GM13977 (cell line): ENCODE data around the gene RCOR2.

Source experiments
- DNase-seq: peaks from one replicate; pipeline ENCODE4 v3.0.0; 2012; ENCODE audit warnings: low spot score
- in situ Hi-C: fragments of 300-500 bp; cut with MboI; formaldehyde crosslinking; loops from one replicate; pipeline ENCODE4 v1.12.0; 2022; ENCODE audit warnings: low sequenced_read_pairs, low pct_unique_long_range_greater_than_20kb, mixed read lengths, inconsistent platforms; ENCODE audit not compliant: unreplicated experiment
- TF ChIP-seq, protein P1 (sequence below): IDR thresholded peaks from 2 replicates; pipeline ENCODE4 v1.5.1; 2012; ENCODE audit warnings: mild to moderate bottlenecking, control low read depth; ENCODE audit not compliant: insufficient read depth; ENCODE audit errors: extremely low read depth, missing control alignments

Gene RCOR2

DNA sequence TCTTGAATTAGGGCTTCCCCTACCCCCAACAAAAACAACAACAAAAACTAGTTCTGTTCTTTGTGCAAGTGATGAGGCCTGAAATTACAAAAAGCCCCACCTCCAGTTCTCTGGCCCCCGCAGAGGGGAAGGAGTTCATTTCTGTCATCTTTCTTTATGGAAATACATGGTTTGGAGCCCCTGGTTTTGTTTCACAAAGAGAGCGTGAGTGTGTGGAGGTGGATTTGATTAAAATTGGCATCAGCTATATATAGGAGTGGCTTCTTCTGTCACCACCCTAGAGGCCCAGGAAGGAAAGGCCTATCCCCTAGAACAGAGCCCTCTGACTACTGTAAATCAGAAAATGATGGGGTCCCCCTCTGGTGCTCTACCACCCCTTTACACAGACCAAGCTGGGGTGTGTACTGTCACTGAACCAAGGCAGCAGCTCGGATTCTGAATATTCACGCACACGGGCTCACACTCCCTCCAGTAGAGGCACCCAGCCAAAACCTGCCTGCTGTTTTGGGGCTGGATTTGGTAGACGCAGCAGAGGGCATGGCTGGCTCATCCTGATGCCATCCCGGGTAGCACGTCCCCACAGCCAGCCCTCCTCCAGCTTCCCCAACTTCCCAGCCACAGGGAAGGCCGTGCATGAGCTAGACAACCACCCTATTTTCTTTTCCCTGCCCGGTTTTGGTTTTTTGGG, 19.4 kb downstream of the RCOR2 start:
- no peak for DNase-seq
- in situ Hi-C loops = no loop called here
- TF ChIP-seq, protein P1, sequence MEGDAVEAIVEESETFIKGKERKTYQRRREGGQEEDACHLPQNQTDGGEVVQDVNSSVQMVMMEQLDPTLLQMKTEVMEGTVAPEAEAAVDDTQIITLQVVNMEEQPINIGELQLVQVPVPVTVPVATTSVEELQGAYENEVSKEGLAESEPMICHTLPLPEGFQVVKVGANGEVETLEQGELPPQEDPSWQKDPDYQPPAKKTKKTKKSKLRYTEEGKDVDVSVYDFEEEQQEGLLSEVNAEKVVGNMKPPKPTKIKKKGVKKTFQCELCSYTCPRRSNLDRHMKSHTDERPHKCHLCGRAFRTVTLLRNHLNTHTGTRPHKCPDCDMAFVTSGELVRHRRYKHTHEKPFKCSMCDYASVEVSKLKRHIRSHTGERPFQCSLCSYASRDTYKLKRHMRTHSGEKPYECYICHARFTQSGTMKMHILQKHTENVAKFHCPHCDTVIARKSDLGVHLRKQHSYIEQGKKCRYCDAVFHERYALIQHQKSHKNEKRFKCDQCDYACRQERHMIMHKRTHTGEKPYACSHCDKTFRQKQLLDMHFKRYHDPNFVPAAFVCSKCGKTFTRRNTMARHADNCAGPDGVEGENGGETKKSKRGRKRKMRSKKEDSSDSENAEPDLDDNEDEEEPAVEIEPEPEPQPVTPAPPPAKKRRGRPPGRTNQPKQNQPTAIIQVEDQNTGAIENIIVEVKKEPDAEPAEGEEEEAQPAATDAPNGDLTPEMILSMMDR = no peak

DNA sequence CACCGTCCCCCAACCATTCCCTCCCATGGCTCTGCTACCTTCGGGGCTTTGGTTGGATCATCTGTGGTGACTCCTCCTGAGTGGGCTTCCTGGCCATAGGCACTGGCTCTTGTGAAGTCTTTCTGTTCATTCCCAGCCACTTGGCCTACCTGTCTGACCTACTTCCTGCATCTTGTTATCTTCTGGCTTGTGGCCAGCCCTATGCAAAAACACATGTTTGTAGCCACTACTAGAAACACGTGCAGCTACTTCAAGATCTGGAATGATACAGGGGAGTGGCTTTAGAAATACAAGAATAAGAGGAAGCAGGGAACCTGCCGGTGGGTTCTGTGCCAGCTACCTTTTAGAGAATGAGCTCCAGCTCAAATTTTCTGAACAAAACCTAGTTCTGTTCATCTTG, 20.9 kb downstream of the RCOR2 start:
- in situ Hi-C loops = no loop called here
- DNase-seq = no peak
- TF ChIP-seq, protein P1 = no peak

DNA sequence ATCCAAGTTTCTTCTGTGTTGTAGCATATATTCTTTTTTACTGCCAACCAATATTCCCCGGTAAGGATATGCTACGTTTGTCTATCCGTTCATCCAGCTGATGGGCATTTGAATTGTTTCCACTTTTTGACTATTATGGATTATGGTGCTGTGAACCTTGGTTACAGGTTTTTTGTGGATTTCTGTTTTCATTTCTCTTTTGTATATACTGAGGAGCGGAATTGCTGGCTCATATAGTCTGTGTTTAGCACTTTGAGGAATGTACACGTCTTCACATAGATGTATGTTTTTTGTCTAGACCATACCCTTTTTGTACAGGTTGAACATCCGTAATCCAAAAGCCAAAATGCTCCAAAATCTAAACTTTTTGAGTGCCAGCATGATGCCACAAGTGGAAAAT, 23.6 kb downstream of the RCOR2 start:
- DNase-seq = no peak
- TF ChIP-seq, protein P1 = no peak
- in situ Hi-C loops = no loop called here

DNA sequence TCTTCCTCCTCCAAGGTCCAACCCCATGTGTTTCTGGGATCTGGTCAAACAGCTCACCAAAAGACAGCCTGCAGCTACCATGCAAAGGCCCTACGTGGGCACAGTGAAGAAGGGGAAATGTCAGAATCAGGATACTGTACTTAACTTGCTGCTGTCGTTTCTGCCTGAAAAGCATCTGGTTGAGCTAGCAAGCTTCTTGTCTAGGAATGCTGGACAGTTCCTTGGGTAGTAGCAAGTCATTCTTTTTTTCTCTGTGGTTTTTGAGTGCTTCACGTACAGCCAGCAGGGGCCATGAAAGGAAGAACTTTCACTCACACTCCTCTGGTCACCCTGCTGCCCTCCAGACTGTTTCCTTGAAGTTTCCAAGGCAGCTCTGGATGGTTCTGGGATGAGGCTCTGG, 24.7 kb downstream of the RCOR2 start:
- DNase-seq = no peak
- in situ Hi-C loops = no loop called here
- TF ChIP-seq, protein P1 = no peak

DNA sequence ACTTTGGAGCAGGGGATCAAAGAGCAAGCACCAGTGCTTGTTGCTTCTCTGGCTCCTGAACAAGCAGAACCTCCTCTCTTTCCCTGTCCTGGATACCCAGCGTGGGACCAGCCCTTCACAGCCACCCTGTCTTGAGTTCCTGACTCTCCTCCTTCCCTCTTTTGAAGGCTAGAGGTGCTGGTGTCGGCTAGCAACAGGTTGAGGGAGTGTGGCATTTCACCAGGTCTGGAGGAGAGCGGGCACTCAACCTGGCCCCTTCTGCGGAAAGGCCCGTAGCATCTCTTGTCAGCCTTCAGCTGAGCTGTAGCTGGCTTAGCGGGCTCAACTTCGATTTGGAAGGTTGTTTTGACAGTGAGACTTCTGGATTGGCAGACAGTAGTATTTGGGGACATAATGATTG, 26.6 kb downstream of the RCOR2 start:
- no peak for DNase-seq
- TF ChIP-seq, protein P1 = no peak
- in situ Hi-C loops = no loop called here

DNA sequence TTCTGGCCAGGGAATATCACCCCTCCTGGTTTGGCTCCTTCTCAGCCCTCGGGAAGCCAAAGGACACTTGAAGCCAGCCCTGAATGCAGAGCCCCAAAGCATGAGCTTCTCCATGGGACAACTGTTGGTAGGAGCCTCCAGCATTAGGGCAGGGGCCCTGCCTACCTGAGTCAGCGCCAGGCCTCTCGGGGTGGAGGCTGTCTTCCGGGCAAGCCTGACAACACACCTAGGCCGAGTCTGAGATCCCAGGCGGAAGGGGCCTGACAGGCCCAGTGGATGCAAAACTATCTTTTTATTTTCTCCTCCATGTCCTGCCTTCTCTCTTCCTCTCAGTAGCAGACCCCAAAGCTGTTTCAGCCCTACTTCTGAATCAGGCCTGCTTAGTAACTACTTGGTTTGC, 27.6 kb downstream of the RCOR2 start:
- TF ChIP-seq, protein P1 = no peak
- in situ Hi-C loops = no loop called here
- no peak for DNase-seq
